Neutrophil (primary cell): ENCODE data around the gene IRF4.

Source experiments
- H3K27ac ChIP-seq: fragments of 200-600 bp; sonication (generic); 2 replicates; pipeline ENCODE4 v1.5.1; 2016; ENCODE audit warnings: mild to moderate bottlenecking, moderate library complexity
- H3K27me3 ChIP-seq: fragments of 200-600 bp; sonication (generic); 2 replicates; pipeline ENCODE4 v1.6.0; 2016; ENCODE audit warnings: mild to moderate bottlenecking
- H3K36me3 ChIP-seq: fragments of 200-600 bp; sonication (generic); 2 replicates; pipeline ENCODE4 v1.5.1; 2017
- H3K4me1 ChIP-seq, 2 experiments: fragments of 200-600 bp in 1 of 2; sonication (generic) in 1 of 2; 1 replicate in 1 of 2; 2 replicates in 1 of 2; pipeline versions ENCODE4 v1.5.1 to v1.6.1; 2013 to 2016; ENCODE audit warnings: low read depth in 1 of 2, low read length in 1 of 2, mild to moderate bottlenecking in 1 of 2, moderate library complexity in 1 of 2; ENCODE audit not compliant: control insufficient read depth in 1 of 2, insufficient read depth in 1 of 2
- H3K4me3 ChIP-seq, 2 experiments: fragments of 200-600 bp in 1 of 2; sonication (generic) in 1 of 2; 1 replicate in 1 of 2; 2 replicates in 1 of 2; pipeline ENCODE4 v1.5.1; 2013 to 2016; ENCODE audit warnings: low read depth in 1 of 2, low read length in 1 of 2, mild to moderate bottlenecking in 1 of 2, moderate library complexity in 1 of 2
- H3K9me3 ChIP-seq: fragments of 200-600 bp; sonication (generic); 2 replicates; pipeline ENCODE4 v1.5.1; 2016
- TF ChIP-seq, protein P1 (sequence below): fragments of 200-600 bp; sonication (generic); IDR thresholded peaks from 2 replicates; pipeline ENCODE4 v1.5.1; 2016; ENCODE audit warnings: antibody characterized with exemption

Gene IRF4

DNA sequence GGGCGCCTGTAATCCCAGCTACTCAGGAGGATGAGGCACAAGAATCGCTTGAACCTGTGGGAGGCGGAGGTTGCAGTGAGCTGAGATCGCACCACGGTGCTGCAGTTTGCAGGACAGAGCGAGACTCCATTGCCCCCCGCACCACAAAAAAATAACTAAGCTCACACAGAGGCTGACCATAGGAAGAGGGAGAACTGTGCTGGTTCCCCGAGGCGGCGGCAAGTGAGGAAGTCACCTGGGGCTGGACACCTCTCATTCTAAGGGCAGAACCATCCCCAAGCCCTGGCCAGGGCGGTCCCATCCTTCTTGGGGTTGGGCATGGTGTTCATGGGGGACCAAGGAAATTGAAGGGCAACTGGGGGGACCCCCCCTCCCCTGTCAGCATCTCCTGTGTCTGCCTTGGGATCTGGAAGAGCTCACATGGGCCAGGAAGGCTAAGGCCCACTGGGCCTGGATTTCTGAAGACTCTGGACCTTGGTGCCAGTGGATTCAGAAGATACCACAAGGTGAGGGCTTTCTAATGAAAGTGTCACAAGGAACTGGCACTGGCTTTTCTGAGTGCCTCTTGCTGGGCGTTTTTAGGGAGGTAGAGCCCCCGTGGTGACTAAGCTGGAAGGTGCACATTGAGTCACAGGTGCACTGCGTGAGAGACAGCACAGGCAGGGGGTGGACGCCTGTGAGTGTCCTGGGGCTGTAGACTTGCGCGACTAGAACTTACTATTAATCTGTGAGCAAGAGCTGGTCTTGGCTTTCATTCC, 11.5 kb downstream of the IRF4 start:
- Histone ChIP-seq H3K36me3 (no peaks in the 10 kb centered on the region), H3K27ac (no peak overlapping the region), H3K4me3 (no peak overlapping the region), H3K4me1 (no peaks in the 10 kb centered on the region), H3K27me3 (peaks cover 70% of the 10 kb centered on the region), H3K9me3 (no peaks in the 10 kb centered on the region)
- TF ChIP-seq, protein P1, sequence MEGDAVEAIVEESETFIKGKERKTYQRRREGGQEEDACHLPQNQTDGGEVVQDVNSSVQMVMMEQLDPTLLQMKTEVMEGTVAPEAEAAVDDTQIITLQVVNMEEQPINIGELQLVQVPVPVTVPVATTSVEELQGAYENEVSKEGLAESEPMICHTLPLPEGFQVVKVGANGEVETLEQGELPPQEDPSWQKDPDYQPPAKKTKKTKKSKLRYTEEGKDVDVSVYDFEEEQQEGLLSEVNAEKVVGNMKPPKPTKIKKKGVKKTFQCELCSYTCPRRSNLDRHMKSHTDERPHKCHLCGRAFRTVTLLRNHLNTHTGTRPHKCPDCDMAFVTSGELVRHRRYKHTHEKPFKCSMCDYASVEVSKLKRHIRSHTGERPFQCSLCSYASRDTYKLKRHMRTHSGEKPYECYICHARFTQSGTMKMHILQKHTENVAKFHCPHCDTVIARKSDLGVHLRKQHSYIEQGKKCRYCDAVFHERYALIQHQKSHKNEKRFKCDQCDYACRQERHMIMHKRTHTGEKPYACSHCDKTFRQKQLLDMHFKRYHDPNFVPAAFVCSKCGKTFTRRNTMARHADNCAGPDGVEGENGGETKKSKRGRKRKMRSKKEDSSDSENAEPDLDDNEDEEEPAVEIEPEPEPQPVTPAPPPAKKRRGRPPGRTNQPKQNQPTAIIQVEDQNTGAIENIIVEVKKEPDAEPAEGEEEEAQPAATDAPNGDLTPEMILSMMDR: no peak

DNA sequence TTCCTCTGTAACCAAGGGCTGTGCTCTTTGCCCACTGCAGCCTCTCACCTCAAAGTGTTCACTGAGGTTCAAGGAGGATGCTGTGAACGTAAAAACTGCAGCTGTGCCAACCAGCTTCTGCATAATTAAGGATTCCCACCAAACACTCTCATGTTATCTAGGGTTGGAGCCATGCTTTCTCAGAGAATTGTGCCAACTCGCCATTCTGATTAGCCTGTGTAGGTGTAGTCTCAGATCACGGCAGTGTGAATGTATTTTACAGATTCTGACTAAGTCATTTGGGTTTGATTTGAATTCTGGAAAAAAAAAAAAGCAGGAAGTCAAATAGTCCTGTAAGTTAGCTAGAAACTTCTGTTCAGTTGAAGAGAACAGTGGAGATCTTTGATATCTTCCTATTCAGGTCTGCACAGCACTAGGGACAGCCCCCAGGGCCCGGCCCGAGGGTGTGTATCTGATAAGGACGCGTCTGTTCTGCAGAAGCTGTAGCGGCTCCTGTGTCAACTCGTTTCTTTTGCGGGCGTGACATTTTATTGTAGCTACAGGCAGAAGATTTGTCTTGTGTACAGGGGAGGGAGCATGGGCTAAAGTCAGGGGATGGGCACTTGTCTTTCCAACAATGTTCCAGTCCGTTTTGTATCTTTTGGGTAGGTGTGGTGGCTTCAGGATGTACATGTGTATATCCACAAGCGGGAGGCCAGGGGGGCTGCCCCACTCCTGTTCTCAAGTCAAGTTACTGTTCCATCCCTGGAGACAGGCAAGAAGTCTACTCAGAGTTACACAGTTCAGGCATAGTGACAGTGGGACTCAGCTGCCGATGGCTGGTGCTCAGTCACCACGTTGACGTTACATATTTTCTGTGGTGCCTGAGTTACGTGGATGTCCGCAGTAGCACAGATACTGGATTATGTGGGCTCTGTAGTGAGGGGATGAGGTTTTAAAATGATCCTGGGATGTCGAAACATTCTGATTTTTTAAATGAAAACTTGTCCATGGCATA, 12.4 kb downstream of the IRF4 start:
- Histone ChIP-seq H3K4me3 (no peak overlapping the region), H3K36me3 (no peaks in the 10 kb centered on the region), H3K4me1 (no peaks in the 10 kb centered on the region), H3K27ac (no peak overlapping the region), H3K9me3 (no peaks in the 10 kb centered on the region), H3K27me3 (peaks cover 70% of the 10 kb centered on the region)
- TF ChIP-seq, protein P1: no peak

- no peak overlapping the region for H3K4me3 ChIP-seq
- H3K27me3 ChIP-seq: peaks cover 70% of the 10 kb centered on the region
- TF ChIP-seq, protein P1: no peak
- no peaks in the 10 kb centered on the region for H3K36me3 ChIP-seq
- H3K27ac ChIP-seq: no peak overlapping the region
- no peaks in the 10 kb centered on the region for H3K4me1 ChIP-seq
- no peaks in the 10 kb centered on the region for H3K9me3 ChIP-seq
Observed at GRCh38 chr6:404685-405423, 13.3 kb downstream of the IRF4 start.

DNA sequence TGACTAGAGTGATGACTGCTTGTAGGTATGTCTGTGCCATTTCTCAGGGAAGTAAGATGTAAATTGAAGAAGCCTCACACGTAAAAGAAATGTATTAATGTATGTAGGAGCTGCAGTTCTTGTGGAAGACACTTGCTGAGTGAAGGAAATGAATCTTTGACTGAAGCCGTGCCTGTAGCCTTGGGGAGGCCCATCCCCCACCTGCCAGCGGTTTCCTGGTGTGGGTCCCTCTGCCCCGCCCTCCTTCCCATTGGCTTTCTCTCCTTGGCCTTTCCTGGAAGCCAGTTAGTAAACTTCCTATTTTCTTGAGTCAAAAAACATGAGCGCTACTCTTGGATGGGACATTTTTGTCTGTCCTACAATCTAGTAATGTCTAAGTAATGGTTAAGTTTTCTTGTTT, 16.6 kb downstream of the IRF4 start:
- Histone ChIP-seq H3K36me3 (no peaks in the 10 kb centered on the region), H3K27ac (no peak overlapping the region), H3K27me3 (peaks cover 79% of the 10 kb centered on the region), H3K4me3 (no peak overlapping the region), H3K4me1 (no peaks in the 10 kb centered on the region), H3K9me3 (no peaks in the 10 kb centered on the region)
- TF ChIP-seq, protein P1: no peak

- H3K27ac ChIP-seq: no peak overlapping the region
- H3K27me3 ChIP-seq: peaks cover 82% of the 10 kb centered on the region
Observed at GRCh38 chr6:408599-409102, 17.1 kb downstream of the IRF4 start.

More at GRCh38 chr6:408599-409102, 17.1 kb downstream of the IRF4 start:
- Histone ChIP-seq H3K36me3 (no peaks in the 10 kb centered on the region), H3K4me1 (no peaks in the 10 kb centered on the region), H3K4me3 (no peak overlapping the region), H3K9me3 (no peaks in the 10 kb centered on the region)
- TF ChIP-seq, protein P1: no peak
